CD4-positive, alpha-beta T cell treated with Interleukin-6 at 100 ng/mL for 8 hours (primary cell): Measurements from ENCODE around the gene ARHGAP26.

Experiments
- DNase-seq: peaks from one replicate; pipeline ENCODE4 v3.0.0-alpha.2; 2020; ENCODE audit warnings: mixed read lengths, low spot score

Gene ARHGAP26

GRCh38 chr5:143120460-143121134, 350.4 kb downstream of the ARHGAP26 start:
- DNase-seq: no peak

DNA sequence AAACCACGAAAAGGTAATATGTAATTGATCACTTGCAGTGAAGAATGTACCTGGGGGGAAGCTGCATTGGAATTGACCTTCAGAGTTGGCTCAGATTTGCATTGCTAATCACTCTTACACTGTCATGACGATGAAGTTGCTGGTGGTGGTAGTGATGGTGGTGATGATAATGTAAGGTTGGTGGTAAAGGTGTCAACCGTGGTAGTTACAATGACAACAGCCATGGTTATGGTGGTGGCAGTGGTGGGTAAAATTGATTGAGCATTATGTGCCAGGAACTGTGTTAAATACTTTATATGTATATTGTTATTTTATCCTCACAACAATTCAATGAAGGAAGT, 350.9 kb downstream of the ARHGAP26 start:
- no peak for DNase-seq

GRCh38 chr5:143124593-143124992, 354.4 kb downstream of the ARHGAP26 start:
- no peak for DNase-seq

DNA sequence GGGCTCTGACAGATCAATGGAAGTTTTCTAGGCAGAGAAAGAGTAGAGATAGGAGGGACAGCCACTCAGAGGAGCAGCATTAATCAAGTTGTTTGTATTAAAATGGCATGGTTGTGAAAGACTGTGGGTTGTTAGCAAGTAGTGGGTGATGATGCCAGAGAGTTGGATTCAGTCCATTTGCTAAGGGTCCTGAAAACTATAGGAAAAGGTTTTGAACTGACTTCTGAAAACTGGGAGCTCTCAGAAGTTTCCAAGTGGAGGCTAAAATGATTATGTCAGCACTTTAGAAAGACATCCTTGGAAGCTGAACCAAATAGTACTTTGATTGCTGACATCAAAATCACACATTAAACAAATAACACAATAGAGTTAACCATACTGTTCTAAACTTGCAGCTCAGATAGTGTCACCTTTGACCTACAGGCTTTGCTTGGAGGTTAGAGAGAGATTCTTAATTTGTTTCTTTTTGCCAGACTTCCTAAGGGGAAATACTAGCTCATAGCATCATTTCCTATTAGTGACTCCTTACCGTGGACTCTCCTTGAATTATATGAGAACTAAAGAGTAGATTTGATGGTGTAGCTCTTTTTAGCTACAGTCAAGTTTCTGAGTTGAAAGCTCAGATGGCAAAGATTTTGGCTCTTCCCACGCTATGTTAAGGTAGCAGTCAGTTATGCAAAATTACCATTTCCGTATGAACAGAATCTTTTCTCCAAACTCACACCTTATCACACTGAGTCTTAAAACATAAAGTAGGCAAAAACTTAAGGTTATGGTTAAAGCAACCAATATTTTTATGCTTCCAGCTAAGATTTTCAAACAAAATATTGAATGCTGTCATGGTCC, 356.2 kb downstream of the ARHGAP26 start:
- no peak for DNase-seq

GRCh38 chr5:143128412-143129071, 358.4 kb downstream of the ARHGAP26 start:
- no peak for DNase-seq

DNA sequence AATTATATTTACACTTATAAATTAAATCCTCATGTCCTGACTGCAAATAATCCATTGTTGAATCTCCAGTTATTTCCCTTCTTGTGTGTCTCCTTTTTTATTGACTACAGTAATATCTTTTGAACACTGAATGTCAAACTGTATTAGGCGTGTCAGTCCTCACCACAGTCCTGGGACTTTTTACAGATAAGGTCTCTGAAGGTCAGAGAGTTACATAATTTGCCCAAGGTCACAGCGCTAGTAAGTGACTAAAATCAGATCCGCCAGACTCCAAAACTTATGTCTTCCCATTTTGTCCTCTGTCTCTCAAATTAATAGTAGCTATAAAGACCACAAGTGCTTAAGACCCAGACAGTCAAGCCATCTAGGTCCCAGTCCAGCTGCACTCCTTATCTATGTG, 359.0 kb downstream of the ARHGAP26 start:
- DNase-seq: no peak

- DNase-seq: no peak
Observed at GRCh38 chr5:143129910-143130612, 359.9 kb downstream of the ARHGAP26 start.

DNA sequence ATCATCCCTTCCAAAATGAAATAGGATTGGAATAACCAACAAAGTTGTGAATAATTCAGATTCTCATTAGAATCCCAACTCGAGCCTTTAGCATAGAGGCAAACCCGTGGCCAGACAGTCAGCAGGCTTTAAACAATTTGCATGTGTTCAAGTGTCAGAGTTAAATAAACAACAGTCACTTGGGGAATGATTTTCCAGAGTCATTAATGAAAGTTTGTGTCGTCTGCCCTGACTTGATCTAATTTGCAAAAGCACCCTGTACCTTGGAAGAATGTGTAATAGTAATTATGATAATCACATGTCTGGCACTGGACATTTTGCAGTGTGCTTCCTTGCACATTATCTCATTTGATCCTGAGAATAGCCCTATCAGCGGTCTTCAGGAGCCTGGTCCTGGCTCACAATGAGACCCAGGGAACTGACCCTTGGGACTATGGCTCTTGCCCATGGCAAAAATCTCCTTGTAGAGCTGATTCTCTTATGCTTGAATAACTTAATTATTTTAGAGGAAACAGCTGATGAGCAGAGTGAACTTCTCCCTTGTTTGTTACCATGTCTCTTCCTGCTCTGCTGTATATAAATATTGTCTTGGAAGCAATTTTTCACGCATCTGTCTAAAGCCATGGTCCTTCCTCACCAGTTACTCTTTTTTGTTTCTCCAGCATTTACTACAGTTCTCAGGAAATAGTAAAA, 360.6 kb downstream of the ARHGAP26 start:
- DNase-seq: no peak

- no peak for DNase-seq
Observed at GRCh38 chr5:143131972-143132371, 361.8 kb downstream of the ARHGAP26 start.

- DNase-seq: no peak
Observed at GRCh38 chr5:143132739-143133138, 362.6 kb downstream of the ARHGAP26 start.

- DNase-seq: no peak
Observed at GRCh38 chr5:143133721-143134120, 363.5 kb downstream of the ARHGAP26 start.

DNA sequence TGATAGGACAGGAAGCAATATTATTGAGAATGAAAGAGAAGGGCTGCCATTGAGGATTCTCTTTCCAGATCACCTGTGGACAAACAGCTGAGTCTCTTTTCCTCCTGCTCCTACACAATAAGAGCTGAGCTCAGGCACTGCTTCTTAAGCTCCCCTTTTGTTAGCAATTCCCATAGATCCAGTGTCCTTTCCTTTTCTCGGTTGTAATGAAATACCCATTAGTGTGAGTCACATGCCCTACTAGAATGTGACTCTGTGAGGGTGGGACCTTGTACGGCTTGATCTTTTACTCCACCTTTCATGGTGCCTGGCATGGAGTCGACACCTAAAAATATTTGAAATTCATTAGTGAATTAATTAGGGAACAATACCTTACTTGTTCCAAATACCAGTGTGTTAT, 364.1 kb downstream of the ARHGAP26 start:
- no peak for DNase-seq

- DNase-seq: no peak
Observed at GRCh38 chr5:143134900-143135299, 364.7 kb downstream of the ARHGAP26 start.

- DNase-seq: no peak
Observed at GRCh38 chr5:143135832-143136551, 365.8 kb downstream of the ARHGAP26 start.

GRCh38 chr5:143138839-143139238, 368.7 kb downstream of the ARHGAP26 start:
- no peak for DNase-seq

DNA sequence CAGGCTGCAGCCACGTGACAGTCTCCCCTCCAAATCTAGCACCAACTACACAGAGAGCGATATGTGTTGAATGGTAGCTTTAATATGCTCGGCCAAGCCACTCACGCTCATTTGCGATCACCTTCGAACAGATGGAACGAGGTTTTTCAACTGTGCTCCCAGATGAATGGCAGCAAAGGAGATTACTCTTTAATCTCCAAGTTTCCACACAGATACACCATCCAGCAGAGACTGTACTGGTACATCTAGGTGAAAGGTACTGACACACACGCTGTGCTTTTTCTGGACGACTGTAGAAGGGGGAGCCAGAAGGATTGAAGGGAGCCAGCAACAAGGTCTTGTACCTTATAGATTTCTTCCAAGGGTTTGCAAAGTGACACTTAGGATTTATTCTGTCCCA, 369.4 kb downstream of the ARHGAP26 start:
- no peak for DNase-seq

DNA sequence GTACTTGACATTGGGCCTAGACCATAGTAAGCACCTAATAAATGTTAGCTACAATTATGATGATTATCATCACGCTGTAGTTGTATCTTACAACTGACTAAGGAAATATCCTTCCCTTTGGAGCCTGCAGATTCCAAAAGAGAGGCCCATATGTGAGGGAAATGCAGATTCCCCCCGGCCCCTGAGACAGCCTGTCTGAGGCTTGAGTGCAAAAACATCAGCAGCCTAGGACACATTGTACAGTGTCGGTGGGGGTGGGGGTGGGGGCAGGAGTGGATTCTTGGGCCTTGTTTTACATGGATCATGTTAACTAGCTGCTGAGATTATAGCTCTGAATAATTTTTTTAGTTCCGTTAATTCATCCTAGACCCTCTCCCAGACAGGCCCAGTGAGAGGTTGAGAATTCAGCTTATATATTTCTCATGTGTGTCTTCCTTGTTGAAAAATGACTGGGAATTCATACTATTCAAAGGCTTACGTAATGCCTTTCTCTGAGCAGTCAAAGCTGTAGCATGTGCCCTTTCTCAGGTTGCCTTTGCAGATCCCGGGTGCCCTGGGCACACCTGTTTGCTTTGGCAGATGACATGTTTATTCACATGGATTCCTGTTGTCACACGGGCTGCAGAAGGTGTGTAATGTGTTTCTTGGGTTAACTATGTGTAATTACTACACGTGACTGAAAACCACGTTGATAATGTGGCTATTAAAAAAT, 370.5 kb downstream of the ARHGAP26 start:
- no peak for DNase-seq

GRCh38 chr5:143141652-143142051, 371.5 kb downstream of the ARHGAP26 start:
- no peak for DNase-seq

DNA sequence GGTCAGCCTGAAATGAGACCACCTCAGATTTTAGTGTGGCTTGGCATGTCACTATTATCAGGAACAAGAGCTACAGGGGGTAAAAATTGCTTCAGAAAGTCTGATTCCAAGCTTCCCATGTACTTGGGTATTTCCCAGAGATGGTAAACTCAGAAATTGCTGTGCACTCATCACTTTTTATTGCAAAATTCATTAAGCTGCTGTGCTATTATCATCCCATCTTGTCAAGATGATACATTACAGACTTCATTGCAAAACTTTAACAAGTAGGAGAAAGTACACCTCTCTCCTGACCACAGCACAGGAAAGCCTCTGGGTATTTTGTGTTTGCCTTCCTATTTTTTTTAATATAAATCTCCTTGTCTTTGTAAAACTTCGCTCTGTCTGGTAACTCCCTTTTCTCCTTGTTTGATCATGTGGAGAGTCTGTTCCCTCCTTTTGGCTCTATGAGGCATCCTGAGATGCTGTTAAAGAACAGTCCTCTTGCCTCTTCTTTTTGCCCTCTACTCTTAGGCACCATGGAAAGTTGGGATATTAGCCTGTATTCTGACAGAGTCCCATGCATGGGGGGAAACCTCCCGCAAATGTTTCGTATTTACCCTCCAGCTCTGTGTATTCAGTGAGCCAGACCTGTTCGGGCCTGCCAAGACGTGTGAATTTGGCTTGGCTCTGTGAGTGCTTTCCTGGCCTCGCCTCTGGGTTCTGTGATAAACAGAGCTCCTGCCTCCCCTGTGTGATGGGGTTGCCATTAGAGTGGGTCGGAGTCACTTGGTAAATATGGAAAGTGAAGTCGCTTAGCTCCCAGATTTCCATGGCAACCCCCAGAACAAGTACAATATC, 372.6 kb downstream of the ARHGAP26 start:
- DNase-seq: no peak

DNA sequence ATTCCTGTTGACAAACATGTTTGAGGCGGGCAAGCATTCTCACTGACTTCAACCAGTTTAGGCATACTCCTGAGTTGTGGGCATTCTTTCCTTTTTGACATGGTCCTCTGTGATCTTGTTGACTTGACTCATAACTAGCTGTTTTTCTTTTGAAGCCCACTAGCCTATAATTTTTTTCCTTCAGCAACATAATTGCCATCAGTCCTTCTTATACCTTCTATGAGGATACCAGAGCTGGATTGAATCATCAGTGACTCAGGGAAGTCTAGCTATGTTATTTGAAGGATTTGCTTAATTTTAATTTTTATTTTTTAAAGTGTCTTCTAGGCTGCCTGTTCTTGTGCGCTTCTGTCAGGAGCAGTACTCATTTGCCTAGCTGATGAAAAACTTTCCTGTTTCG, 373.8 kb downstream of the ARHGAP26 start:
- DNase-seq: no peak
